H9 (cell line): ENCODE results near the gene GSTA4. TPM values are rescaled to one million over a fixed set of nuclear protein-coding genes. Genes with fewer than 3 reads are reported as not detected.

Source experiments
- DNase-seq: peaks from one replicate; pipeline ENCODE4 v3.0.0-alpha.2; 2017
- H2AFZ ChIP-seq: one replicate; pipeline ENCODE4 v1.6.1; 2013; ENCODE audit warnings: mild to moderate bottlenecking, low read length, control low read depth, moderate library complexity
- H2AK5ac ChIP-seq: 2 replicates; pipeline ENCODE4 v1.6.1; 2013; ENCODE audit warnings: low read length, control low read depth, mixed read lengths; ENCODE audit not compliant: insufficient read length
- H2BK120ac ChIP-seq: one replicate; pipeline ENCODE4 v1.6.1; 2013; ENCODE audit warnings: low read depth, mild to moderate bottlenecking, low read length, control low read depth, inconsistent platforms; ENCODE audit not compliant: poor library complexity, severe bottlenecking
- H2BK12ac ChIP-seq: 2 replicates; pipeline ENCODE4 v1.6.1; 2013; ENCODE audit warnings: low read length, control low read depth, mixed read lengths, low read depth; ENCODE audit not compliant: insufficient read length
- H2BK15ac ChIP-seq: 2 replicates; pipeline ENCODE4 v1.6.1; 2013; ENCODE audit warnings: low read depth, low read length, control low read depth
- H2BK20ac ChIP-seq: one replicate; pipeline ENCODE4 v1.6.1; 2013; ENCODE audit warnings: low read depth, mild to moderate bottlenecking, low read length, control low read depth, inconsistent platforms; ENCODE audit not compliant: poor library complexity, severe bottlenecking
- H2BK5ac ChIP-seq: 2 replicates; pipeline ENCODE4 v1.6.1; 2013; ENCODE audit warnings: low read length, control low read depth, mixed read lengths; ENCODE audit not compliant: insufficient read length
- H3K14ac ChIP-seq: 2 replicates; pipeline ENCODE4 v1.6.1; 2013; ENCODE audit warnings: low read length, control low read depth; ENCODE audit not compliant: insufficient read depth
- H3K18ac ChIP-seq: 2 replicates; pipeline ENCODE4 v1.6.1; 2013; ENCODE audit warnings: low read depth, mild to moderate bottlenecking, mixed read lengths, low read length, control low read depth; ENCODE audit not compliant: insufficient read length
- H3K23ac ChIP-seq: 2 replicates; pipeline ENCODE4 v1.6.1; 2013; ENCODE audit warnings: low read length, control low read depth, mixed read lengths, low read depth; ENCODE audit not compliant: insufficient read length
- H3K23me2 ChIP-seq: 2 replicates; pipeline ENCODE4 v1.6.1; 2013; ENCODE audit warnings: low read depth, mild to moderate bottlenecking, mixed read lengths, low read length, control low read depth; ENCODE audit not compliant: insufficient read length, poor library complexity, severe bottlenecking
- H3K27ac ChIP-seq: 2 replicates; pipeline ENCODE4 v1.5.1; 2013; ENCODE audit warnings: low read length, control low read depth, mixed read lengths, low read depth; ENCODE audit not compliant: insufficient read length
- H3K27me3 ChIP-seq: 2 replicates; pipeline ENCODE4 v1.6.1; 2013; ENCODE audit warnings: low read length, control low read depth, inconsistent platforms; ENCODE audit not compliant: insufficient read depth
- H3K4ac ChIP-seq: 2 replicates; pipeline ENCODE4 v1.6.1; 2013; ENCODE audit warnings: low read depth, mild to moderate bottlenecking, control low read depth, inconsistent platforms, low read length, moderate library complexity
- H3K4me1 ChIP-seq: 2 replicates; pipeline ENCODE4 v1.6.1; 2013; ENCODE audit warnings: low read length, control low read depth, inconsistent platforms; ENCODE audit not compliant: insufficient read depth
- H3K4me2 ChIP-seq: 2 replicates; pipeline ENCODE4 v1.6.1; 2013; ENCODE audit warnings: low read length, control low read depth, mixed read lengths; ENCODE audit not compliant: insufficient read length, insufficient read depth
- H3K56ac ChIP-seq: 2 replicates; pipeline ENCODE4 v1.6.1; 2013; ENCODE audit warnings: low read depth, mild to moderate bottlenecking, mixed read lengths, low read length, control low read depth; ENCODE audit not compliant: insufficient read length
- H3K79me1 ChIP-seq: 2 replicates; pipeline ENCODE4 v1.6.1; 2013; ENCODE audit warnings: low read depth, mild to moderate bottlenecking, moderate library complexity, low read length, control low read depth, inconsistent platforms; ENCODE audit not compliant: insufficient read depth, poor library complexity, severe bottlenecking
- H3K79me2 ChIP-seq: 2 replicates; pipeline ENCODE4 v1.6.1; 2013; ENCODE audit warnings: low read length, control low read depth, inconsistent platforms; ENCODE audit not compliant: insufficient read depth
- H3K9ac ChIP-seq: 2 replicates; pipeline ENCODE4 v1.6.1; 2013; ENCODE audit warnings: low read length, control low read depth, mixed read lengths; ENCODE audit not compliant: insufficient read length; ENCODE audit errors: extremely low read depth
- H3K9me3 ChIP-seq: one replicate; pipeline ENCODE4 v1.6.1; 2013; ENCODE audit warnings: low read depth, low read length, inconsistent platforms; ENCODE audit not compliant: control insufficient read depth
- H3T11ph ChIP-seq: one replicate; pipeline ENCODE4 v1.6.1; 2013; ENCODE audit warnings: mild to moderate bottlenecking, low read length, control low read depth, inconsistent platforms
- H4K20me1 ChIP-seq: one replicate; pipeline ENCODE4 v1.6.1; 2013; ENCODE audit not compliant: control insufficient read depth, insufficient read length, insufficient read depth
- H4K5ac ChIP-seq: 2 replicates; pipeline ENCODE4 v1.6.1; 2013; ENCODE audit warnings: low read depth, mild to moderate bottlenecking, mixed read lengths, low read length, control low read depth; ENCODE audit not compliant: insufficient read length
- H4K8ac ChIP-seq: replicated peaks from 2 replicates; pipeline ENCODE4 v1.6.1; 2013; ENCODE audit warnings: low read length, control low read depth, mixed read lengths, low read depth; ENCODE audit not compliant: insufficient read length
- H4K91ac ChIP-seq: 2 replicates; pipeline ENCODE4 v1.6.1; 2013; ENCODE audit warnings: low read depth, mild to moderate bottlenecking, moderate library complexity, mixed read lengths, low read length, control low read depth; ENCODE audit not compliant: insufficient read length
- H3K27ac Mint-ChIP-seq, 3 experiments: 2 replicates in 2 of 3; 3 replicates in 1 of 3; pipeline ENCODE4 v1.8.0; 2020 to 2021; ENCODE audit warnings: mixed read lengths in 3 of 3, mild to moderate bottlenecking in 1 of 3, moderate library complexity in 1 of 3
- H3K27me3 Mint-ChIP-seq: 2 replicates; pipeline ENCODE4 v1.8.0; 2021; ENCODE audit warnings: low read depth, mild to moderate bottlenecking, moderate library complexity, mixed read lengths
- H3K36me3 Mint-ChIP-seq, 3 experiments: 2 replicates in 2 of 3; 3 replicates in 1 of 3; pipeline ENCODE4 v1.8.0; 2020 to 2021; ENCODE audit warnings: low read depth in 3 of 3, mixed read lengths in 3 of 3; ENCODE audit not compliant: insufficient read depth in 1 of 3
- H3K4me1 Mint-ChIP-seq, 2 experiments: 2 replicates each; pipeline ENCODE4 v1.8.0; 2020; ENCODE audit warnings: mixed read lengths in 2 of 2
- H3K4me3 Mint-ChIP-seq, 2 experiments: 2 replicates in 1 of 2; 3 replicates in 1 of 2; pipeline ENCODE4 v1.8.0; 2020 to 2021; ENCODE audit warnings: mild to moderate bottlenecking in 2 of 2, mixed read lengths in 2 of 2, moderate library complexity in 1 of 2
- H3K9me3 Mint-ChIP-seq, 2 experiments: 2 replicates in 1 of 2; 3 replicates in 1 of 2; pipeline ENCODE4 v1.8.0; 2020; ENCODE audit warnings: mild to moderate bottlenecking in 2 of 2, mixed read lengths in 2 of 2, moderate library complexity in 1 of 2
- CTCF ChIP-seq: fragments of 200-600 bp; sonication (generic); conservative IDR thresholded peaks from 3 replicates; pipeline ENCODE4 v1.8.0; 2021; ENCODE audit warnings: antibody characterized with exemption, mild to moderate bottlenecking
- total RNA-seq: library from RNA; stranded (reverse); gene quantifications from 2 replicates; pipeline ENCODE4 v1.2.1, GENCODE V29; 2021

Gene GSTA4
- total RNA-seq, 1 experiment from 2014 or later, result 32.1 TPM

GRCh38 chr6:53038596-53038995 is 43.5 kb upstream of the GSTA4 start:
- no peak overlapping the region for H2BK15ac ChIP-seq
- H3K4me1 ChIP-seq, result no peaks in the 10 kb centered on the region
- H4K20me1 ChIP-seq, result no peaks in the 10 kb centered on the region
- peaks cover 4 to 7% of the 10 kb centered on the region in 2 experiments for H3K4me1 Mint-ChIP-seq
- no peak overlapping the region for H3K56ac ChIP-seq
- H3K36me3 Mint-ChIP-seq, result peaks cover 9 to 38% (median 34%) of the 10 kb centered on the region in 3 experiments
- TF ChIP-seq CTCF, result no peak
- no peak overlapping the region for H3K9ac ChIP-seq
- no peak overlapping the region for H4K5ac ChIP-seq
- no peak overlapping the region for H2BK5ac ChIP-seq
- H2BK12ac ChIP-seq, result no peak overlapping the region
- no peak overlapping the region for H3K27ac Mint-ChIP-seq
- H2AFZ ChIP-seq, result no peak overlapping the region
- H3K27ac ChIP-seq, result no peak overlapping the region
- H2BK120ac ChIP-seq, result no peak overlapping the region
- no peak overlapping the region for H2AK5ac ChIP-seq
- H3K23me2 ChIP-seq, result no peaks in the 10 kb centered on the region
- no peak for DNase-seq
- H3T11ph ChIP-seq, result no peak overlapping the region
- H2BK20ac ChIP-seq, result no peak overlapping the region
- H3K4me2 ChIP-seq, result no peak overlapping the region
- no peak overlapping the region for H3K14ac ChIP-seq
- H3K23ac ChIP-seq, result no peak overlapping the region
- H3K9me3 ChIP-seq, result no peaks in the 10 kb centered on the region
- H3K79me1 ChIP-seq, result no peaks in the 10 kb centered on the region
- no peaks in the 10 kb centered on the region for H3K9me3 Mint-ChIP-seq
- no peak overlapping the region for H4K91ac ChIP-seq
- no peak overlapping the region for H3K4me3 Mint-ChIP-seq
- no peak overlapping the region for H3K18ac ChIP-seq
- H3K79me2 ChIP-seq, result no peaks in the 10 kb centered on the region
- no peaks in the 10 kb centered on the region for H3K27me3 ChIP-seq
- no peaks in the 10 kb centered on the region for H3K27me3 Mint-ChIP-seq
- no peak overlapping the region for H4K8ac ChIP-seq
- no peak overlapping the region for H3K4ac ChIP-seq
